NCI-H1105 (cell line): ENCODE results near the gene ESYT2.
"Not testable (repeated sequence)": the region's sequence is repeated elsewhere in the genome, so short reads cannot be mapped to it uniquely, and the experiment has no call there.

Experiments used
- DNase-seq: peaks from one replicate; lab custom pipeline; 2025; lab: John Stamatoyannopoulos, UW

ESYT2 gene, protein sequence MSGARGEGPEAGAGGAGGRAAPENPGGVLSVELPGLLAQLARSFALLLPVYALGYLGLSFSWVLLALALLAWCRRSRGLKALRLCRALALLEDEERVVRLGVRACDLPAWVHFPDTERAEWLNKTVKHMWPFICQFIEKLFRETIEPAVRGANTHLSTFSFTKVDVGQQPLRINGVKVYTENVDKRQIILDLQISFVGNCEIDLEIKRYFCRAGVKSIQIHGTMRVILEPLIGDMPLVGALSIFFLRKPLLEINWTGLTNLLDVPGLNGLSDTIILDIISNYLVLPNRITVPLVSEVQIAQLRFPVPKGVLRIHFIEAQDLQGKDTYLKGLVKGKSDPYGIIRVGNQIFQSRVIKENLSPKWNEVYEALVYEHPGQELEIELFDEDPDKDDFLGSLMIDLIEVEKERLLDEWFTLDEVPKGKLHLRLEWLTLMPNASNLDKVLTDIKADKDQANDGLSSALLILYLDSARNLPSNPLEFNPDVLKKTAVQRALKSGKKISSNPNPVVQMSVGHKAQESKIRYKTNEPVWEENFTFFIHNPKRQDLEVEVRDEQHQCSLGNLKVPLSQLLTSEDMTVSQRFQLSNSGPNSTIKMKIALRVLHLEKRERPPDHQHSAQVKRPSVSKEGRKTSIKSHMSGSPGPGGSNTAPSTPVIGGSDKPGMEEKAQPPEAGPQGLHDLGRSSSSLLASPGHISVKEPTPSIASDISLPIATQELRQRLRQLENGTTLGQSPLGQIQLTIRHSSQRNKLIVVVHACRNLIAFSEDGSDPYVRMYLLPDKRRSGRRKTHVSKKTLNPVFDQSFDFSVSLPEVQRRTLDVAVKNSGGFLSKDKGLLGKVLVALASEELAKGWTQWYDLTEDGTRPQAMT

DNA sequence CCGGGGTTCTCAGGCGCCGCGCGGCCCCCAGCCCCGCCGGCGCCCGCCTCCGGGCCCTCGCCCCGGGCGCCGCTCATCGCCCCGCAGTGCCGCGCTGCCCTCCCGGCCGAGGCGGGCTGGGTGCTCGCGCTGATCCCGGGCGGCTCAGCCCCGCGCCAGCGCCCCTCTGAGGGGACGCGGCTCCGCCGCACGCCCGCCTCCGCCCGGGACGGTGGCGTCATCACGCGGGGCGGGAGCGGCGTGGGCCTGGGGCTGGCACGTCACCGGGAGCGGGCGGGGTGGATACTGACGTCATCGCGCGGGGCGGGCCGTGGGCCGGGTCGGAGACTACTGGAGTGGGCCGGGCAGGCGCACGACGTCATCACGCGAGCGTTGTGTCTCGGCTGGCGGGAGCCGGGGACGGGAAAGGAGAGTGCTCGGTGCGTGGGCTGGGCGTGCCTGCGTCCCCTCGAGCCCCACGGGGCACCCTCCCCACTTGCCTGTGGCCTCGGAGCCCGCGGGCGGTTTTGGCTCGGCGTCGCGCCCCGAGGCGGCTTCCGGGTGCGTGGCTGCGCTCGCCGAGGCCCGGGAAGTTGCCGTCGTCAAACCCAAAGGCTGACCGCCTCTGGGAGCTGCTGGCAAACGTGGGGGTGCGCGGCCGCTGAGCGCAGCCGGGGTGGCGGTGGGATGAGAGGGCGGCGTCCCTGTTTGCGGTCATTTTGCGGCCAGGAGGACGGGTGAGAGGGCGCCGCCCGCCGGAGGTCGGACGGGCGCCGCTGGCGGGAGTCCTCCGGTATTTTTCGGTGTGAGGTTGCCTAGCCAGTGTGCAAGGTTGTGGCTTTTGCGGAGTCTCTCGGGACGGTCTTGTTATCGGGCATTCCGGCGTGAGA is at the start of gene ESYT2:
TSS of gene ESYT2 (minus strand) at position 168 of the 869 bp plus-strand sequence. CDS start at position 77, 91 bp downstream.
- DNase-seq, result peak; percentile 94

DNA sequence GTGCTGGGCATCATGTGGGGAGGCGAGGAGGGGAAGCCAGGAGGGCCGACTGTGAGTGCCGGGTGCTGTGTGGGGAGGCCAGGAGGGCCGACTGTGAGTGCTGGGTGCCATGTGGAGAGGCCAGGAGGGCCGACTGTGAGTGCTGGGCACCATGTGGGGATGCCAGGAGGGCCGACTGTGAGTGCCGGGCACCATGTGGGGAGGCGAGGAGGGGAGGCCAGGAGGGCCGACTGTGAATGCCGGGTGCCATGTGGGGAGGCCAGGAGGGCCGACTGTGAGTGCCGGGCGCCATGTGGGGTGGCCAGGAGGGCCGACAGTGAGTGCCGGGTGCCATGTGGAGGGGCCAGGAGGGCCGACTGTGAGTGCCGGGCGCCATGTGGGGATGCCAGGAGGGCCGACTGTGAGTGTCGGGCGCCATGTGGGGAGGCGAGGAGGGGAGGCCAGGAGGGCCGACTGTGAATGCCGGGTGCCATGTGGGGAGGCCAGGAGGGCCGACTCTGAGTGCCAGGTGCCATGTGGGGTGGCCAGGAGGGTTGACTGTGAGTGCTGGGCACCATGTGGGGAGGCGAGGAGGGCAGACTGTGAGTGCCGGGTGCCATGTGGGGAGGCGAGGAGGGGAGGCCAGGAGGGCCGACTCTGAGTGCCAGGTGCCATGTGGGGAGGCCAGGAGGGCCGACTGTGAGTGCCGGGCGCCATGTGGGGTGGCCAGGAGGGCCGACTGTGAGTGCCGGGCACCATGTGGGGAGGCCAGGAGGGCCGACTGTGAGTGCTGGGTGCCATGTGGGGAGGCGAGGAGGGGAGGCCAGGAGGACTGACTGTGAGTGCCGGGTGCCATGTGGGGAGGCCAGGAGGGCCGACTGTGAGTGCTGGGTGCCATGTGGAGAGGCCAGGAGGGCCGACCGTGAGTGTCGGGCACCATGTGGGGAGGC is 49.1 kb upstream of the ESYT2 start:
- DNase-seq, result not testable (repeated sequence)

DNA sequence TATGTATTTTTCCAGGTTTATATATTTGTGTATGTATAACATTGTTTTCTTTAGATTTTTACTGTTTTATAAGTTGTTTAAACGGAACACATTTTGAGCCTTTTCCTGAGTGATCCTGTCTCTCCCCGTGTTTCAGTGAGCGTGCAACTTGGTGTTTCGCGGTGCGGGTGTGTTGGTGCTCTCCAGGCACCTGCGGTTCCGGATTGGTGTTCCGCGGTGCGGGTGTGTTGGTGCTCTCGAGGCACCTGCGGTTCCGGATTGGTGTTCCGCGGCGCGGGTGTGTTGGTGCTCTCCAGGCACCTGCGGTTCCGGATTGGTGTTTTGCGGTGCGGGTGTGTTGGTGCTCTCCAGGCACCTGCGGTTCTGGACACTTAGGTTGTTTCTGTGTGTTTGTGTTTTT is 47.7 kb upstream of the ESYT2 start:
- no peak for DNase-seq

DNA sequence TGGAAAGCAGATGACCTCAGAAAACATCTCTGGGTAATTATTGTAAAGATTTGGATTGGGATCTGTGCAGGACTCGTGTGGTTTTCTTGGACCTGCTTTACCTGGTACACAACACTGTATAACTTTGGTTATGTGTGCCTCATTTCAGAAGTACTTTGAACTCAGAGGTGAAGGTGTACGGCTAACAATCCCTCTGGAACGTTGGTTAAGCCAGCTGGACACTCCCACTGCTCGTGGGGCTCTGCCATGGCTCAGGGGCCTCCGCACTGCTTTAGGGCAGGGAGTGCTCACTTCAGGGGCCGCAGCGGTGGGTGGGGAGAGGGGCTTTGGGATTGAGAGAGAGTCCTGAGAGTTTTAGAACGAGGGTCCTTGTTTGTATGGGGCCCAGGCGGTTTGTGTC is 40.6 kb upstream of the ESYT2 start:
- DNase-seq, result no peak

DNA sequence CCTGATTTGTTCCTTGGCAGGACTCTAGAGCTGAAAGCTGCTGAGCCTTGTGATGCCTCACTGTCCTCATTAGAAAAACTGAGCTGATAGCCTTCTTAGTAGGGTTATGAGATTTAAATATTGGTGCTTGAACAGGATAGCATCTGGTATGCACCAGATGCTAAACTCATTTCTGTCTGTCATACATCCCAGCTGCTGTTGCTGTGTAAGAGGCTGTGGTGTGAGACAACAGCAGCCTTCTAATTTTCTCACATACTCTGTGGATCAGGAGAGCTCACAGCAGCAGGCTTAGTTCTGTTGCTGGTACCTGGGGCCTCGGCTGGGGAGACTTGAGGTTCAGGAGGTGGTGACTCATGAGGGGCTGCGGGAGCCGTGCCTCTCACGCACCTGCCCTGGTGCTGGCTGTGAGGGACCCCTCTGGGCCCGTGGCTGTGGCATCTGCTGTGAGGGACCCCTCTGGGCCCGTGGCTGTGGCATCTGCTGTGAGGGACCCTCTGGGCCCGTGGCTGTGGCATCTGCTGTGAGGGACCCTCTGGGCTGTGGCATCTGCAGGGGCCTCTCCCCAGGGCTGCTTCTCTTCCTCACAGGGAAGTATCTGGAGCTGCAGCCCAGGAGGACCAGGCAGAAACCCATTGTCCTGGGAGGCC is 39.6 kb upstream of the ESYT2 start:
- no peak for DNase-seq

DNA sequence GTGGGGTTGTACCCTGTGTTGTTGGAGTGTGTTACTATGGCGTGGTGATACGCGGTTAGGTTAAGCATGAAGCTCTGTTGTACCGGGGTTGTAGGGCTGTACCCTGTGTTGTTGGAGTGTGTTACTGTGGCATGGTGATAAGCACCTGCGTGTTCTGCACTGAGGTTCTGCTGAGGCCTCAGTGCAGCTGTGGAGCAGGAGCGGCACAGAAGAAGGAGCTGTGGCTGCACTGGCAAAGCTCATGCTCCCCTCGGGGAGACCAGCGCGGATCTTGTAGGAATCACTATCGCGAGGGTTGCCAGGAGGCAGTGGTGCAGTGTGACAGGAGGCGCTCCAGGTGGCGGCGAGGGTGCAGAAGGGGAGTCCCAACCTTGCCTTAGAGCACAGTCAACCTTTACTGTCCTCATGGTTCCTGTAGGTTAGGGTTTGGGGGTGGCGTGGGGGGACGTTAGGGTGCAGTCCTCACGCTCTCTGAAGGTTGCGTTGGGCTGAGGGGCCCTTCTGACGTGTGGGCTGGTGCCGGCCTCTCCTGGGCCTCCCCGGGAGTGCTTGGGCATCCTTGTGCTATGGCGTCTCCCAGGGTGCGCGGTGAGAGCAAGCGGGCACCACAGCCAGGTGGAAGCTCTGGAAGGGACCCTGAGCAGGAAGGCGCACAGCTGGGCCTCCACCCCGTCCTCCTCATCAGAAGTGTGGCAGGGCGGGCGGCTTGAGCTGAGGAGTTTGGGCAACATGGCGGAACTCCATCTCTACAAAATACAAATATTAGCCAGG is 38.1 kb upstream of the ESYT2 start:
- DNase-seq, result no peak

DNA sequence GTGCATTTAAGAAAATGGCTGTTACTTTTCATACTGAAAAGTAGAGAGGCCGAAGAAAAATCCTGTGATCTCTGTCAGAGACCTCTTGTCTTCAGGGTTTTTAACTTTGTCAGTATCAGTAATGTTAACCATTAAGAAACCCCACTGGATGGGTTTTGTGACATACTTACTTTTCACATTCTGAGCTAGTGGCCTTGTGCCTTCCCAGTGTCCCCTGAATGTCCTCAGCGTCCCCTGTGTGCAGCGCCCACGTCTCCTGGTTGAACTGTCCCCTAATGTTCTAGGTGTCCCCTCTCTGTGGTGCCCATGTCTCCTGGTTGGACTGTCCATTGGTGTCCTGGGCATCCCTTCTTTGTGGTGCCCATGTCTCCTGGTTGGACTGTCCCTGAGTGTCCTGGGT is 36.7 kb upstream of the ESYT2 start:
- no peak for DNase-seq

DNA sequence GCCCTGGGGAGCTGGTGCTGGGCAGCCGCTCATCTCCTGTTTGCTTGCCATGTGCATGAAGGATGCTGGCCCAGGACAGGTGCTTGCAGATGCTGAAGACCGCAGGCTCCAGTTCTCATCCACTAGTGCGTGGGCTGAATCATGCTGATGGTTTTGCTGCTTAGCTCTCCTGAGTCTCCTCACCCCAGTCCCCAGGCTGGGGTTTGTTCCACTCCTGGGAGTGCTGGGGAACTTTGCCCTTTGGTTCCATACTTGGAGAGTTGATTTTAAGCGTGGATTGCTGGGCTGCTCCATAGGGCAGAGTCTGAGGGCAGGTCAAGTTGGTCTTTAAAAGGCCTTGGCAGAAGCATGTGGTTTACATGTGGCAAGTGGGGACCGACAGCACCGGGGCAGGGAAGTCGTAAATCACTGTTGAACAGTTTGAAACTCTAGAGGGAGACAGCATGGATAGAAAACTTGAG is 36.2 kb upstream of the ESYT2 start:
- DNase-seq, result no peak

DNA sequence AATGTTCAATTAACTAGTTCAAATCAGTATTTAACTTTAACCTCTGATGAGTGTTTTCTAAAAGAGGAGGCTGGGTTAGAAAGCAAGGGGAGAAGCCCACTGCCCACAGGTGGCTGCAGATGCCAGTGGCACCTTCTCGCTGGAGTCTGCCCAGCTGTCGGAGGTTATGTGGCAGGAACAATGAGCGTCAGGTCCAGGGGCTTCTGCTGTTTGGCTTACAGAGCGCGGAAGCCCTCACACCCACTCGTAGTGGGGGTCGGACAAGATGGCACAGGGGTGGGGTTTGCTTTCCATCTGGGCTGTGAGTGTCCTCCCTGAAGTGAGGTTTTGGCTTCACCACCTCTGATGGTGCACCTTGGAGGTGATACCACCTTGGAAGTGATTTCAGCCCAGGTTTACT is 35.5 kb upstream of the ESYT2 start:
- no peak for DNase-seq

DNA sequence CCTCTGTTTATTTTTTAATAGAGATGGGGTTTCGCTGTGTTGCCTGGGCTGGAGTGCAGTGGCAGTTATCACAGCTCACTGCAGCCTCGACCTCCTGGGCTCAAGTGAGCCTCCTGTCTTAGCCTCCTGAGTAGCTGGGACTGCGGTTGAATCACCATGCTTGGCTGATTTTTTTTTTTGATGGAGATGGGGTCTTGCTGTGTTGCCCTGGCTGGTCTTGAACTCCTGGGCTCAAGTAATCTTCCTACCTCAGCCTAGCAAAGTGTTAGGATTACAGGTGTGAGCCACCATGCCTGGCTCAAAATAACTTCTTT is 35.2 kb upstream of the ESYT2 start:
- DNase-seq, result no peak

DNA sequence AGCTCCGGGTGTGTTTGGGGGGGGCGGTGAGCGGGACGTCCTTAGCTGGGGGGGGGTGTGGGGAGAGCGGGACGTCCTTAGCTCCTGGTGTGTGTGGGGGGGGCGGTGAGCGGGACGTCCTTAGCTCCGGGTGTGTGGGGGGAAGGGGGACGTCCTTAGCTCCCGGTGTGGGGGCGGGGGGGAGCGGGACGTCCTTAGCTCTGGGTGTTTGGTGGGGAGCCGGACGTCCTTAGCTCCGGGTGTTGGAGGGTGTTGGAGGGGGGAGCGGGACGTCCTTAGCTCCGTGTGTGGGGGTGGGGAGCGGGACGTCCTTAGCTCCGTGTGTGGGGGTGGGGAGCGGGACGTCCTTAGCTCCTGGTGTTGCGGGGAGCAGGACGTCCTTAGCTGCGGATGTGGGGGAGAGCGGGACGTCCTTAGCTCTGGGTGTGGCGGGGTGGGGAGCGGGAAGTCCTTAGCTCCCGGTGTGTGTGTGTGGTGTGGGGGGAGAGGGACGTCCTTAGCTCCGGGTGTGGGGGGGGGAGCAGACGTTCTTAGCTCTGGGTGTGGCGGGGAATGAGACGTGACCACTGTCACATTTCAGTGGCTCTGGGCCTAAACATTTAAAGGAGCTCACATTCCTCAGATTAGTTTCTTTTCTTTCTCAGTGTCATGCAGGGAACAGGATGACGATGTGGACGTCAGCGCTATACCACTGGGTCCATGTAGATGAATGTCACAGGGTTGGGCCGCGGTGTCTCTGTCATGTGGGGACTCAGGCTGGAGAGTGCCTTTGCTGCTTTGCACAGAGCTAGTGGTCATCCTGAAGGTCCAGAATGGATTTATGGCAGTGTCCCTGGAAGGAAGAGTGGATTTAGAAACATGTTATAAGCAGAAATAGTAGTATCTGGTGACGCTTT is 34.5 kb upstream of the ESYT2 start:
- DNase-seq, result no peak

DNA sequence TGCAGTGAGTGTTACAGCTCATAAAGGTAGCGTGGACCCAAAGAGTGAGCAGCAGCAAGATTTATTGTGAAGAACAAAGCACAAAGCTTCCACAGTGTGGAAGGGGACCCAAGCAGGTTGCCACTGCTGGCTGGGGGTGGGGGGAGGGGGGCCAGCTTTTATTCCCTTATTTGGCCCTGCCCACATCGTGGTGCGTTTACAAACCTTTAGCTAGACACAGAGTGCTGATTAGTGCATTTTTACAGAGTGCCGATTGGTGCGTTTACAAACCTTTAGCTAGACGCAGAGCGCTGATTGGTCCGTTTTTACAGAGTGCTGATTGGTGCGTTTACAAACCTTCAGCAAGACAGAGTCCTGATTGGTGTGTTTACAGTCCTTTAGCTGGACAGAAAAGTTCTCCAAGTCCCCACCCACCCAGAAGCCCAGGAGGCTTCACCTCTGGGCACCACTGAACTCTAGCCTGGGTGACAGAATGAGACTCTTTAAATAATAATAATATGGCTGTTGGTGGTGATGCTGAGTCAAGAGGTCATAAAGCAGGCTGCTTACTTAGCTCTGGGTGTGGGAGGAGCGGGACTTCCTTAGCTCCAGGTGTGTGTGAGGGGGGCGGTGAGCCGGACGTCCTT is 33.8 kb upstream of the ESYT2 start:
- DNase-seq, result not testable (repeated sequence)

DNA sequence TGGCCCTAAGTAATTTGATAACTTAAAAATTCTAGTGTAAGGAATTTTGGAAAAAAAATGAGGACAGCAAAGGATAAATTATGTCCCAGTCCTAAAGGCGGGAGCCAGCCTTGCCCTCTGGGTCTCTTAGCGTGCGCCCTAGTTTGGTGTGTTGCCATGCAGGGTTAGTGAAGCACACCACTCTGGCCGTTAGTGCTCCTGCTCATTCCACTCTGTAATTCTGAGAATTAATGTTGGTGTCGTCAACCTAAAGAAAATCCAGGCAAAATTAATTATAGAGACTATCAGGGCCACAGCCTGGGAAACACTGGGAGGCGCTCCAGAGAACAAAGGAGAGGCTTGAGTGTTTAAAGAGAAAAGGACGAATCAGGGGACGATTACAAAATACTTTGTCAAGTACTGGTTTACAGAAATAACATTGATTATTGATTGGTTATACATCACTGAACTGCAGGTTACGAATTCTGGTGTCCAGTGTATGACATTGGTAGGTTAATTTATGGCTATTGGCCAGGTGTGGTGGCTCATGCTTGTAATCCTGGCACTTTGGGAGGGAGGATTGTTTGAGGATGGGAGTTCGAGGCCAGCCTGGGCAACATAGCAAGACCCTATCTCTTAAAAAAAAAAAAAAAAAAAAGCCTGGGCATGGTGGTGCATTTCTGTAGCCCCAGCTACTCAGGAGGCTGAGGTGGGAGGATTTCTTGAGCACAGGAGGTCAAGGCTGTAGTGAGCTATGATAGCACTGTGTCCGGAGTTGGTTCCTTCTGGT is 32.8 kb upstream of the ESYT2 start:
- DNase-seq, result no peak

DNA sequence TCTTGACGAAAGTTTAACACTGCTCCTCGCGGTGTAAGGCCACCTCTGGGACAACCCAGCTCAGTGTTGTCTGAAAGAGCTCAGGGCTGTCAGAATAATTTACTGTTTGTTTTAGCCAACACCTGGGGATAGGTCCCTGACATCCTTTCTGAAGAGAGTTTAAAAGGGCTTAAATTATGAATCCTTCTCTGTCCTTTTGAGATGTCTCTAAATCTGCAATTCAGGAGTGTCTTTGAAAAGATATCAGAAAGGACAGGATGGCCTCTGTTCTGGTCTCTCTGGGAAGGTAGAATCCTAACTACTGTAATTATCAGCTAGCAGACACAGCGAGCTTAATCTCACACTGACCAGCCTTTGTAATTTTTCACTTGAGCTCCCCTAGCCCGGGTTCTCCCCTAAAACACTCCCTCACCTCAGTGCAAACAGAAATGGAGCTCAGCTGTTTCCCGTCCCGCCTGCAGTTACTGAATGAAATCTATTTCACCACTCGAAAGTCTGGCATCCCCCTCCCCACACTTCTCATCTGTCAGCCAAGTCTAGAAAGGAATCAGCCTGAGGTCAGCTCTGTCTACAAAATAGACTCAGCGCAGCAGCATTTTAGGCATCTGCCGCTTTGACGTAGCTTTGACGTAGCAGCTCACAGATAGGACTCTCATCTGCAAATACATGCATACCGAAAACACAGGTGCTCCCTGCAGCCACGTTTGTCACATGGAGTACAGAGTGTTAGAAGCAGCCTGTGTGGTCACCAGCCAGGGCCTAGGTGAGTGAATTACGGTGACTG is 31.9 kb upstream of the ESYT2 start:
- no peak for DNase-seq

DNA sequence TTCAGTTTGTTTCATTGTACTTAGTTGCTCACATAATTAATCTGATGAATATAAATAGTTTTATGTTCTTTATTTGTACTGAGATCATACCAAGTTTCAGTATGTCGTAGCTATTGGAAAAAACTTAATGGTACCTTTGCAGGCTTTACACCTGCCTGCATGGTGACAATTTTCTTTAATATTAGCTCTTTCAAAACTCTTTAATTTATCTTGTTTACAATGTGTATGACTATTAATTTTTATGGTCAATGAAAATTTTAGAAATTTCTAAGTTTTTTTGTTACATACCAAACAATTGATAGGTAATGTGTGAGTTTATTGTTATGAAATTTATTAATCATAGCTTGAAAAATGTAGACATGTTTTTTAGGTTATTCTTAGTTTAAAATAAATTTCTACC is 31.1 kb upstream of the ESYT2 start:
- DNase-seq, result no peak

DNA sequence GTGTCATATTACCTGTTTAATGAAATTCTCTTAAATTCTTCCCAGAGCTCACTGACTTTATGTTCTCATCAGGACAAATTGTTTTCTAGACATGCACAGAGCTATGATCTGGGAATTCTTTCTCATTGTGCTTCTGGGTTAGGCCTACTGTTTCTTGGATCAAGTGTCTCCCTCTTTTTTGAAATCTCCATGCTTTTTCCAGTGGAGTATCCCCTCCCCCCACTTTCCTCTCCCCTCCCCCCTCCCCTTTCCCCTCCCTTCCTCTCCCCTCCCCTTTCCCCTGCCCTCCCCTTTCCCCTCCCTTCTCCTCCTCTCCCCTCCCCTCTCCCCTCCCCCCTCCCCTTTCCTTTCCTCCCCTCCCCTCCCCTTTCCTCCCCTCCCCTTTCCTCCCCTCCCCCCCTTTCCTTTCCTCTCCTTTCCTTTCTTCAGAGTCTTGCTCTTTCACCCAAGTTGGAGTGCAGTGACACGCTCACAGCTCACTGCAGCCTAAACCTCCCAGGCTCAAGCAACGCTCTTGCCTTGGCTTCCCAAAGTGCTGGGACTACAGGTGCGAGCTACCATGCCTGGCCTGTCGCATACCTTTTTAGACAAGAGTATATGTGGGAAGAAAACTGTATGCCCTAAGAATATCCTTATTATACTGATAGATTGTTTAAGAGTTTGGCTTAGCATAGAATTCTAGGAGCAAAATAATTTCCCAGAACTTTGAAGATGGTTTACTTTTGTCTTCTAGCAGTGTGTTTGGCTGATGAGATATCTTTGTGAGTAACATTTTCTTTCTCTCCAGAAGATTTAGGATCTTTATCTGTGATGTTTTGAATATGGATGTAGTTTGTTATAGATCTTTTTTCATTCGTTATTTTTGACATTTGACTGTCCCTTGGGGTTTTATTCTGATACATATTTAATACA is 29.5 kb upstream of the ESYT2 start:
- DNase-seq, result no peak
